A549 (cell line): Measurements from ENCODE around the gene SMIM11.

Experiments
- CEBPB ChIP-seq, 2 experiments: fragments of >200 bp in 1 of 2; sonication (Bioruptor Twin) in 1 of 2; formaldehyde crosslinking in 1 of 2; IDR thresholded peaks; 2 replicates each; pipeline ENCODE4 v1.6.1; 2012 to 2016
- CHD4 ChIP-seq: fragments of 200-600 bp; sonication (generic); IDR thresholded peaks from 2 replicates; pipeline ENCODE4 v1.6.1; 2016; ENCODE audit warnings: antibody characterized with exemption, mild to moderate bottlenecking, borderline replicate concordance
- CTCF ChIP-seq: fragments of >200 bp; sonication (Bioruptor Twin); formaldehyde crosslinking; IDR thresholded peaks from 3 replicates; pipeline ENCODE4 v1.5.1; 2016
- ELK1 ChIP-seq: fragments of 150-350 bp; IDR thresholded peaks from 2 replicates; pipeline ENCODE4 v1.6.1; 2014; ENCODE audit warnings: low read depth, mild to moderate bottlenecking, low read length
- HMGXB4 ChIP-seq: fragments of 250-450 bp; sonication (Bioruptor Pico); IDR thresholded peaks from 2 replicates; pipeline ENCODE4 v1.5.0; 2021; ENCODE audit warnings: mild to moderate bottlenecking, moderate library complexity, borderline replicate concordance
- KDM1A ChIP-seq: fragments of 200-600 bp; sonication (generic); IDR thresholded peaks from 2 replicates; pipeline ENCODE4 v1.6.1; 2016; ENCODE audit warnings: low read depth, mild to moderate bottlenecking
- KDM5A ChIP-seq: fragments of 200-600 bp; sonication (generic); IDR thresholded peaks from 2 replicates; pipeline ENCODE4 v1.6.1; 2016; ENCODE audit warnings: antibody characterized with exemption, mild to moderate bottlenecking
- NFE2L2 ChIP-seq: fragments of 150-350 bp; conservative IDR thresholded peaks from 2 replicates; pipeline ENCODE4 v1.6.1; 2014; ENCODE audit warnings: low read length
- POLR2A ChIP-seq: IDR thresholded peaks from 2 replicates; pipeline ENCODE4 v1.6.1; 2012; ENCODE audit warnings: mild to moderate bottlenecking, low read length
- POLR2AphosphoS2 ChIP-seq: conservative IDR thresholded peaks from 2 replicates; pipeline ENCODE4 v1.6.1; 2012; ENCODE audit warnings: low read length, improper control_type of control experiment, inconsistent platforms
- USF2 ChIP-seq: fragments of 450-650 bp; IDR thresholded peaks from 2 replicates; pipeline ENCODE4 v1.6.1; 2014; ENCODE audit warnings: antibody characterized with exemption

- TF ChIP-seq NFE2L2 (no peak), POLR2A (no peak), ELK1 (no peak), CHD4 (no peak), POLR2AphosphoS2 (no peak), USF2 (no peak), KDM1A (no peak), KDM5A (no peak), HMGXB4 (no peak), CTCF (no peak), CEBPB (IDR thresholded peaks at IDR 0.05) (no peak)
Measured at GRCh38 chr21:34352556-34352955, 22.8 kb upstream of the SMIM11 start.
